ENCODE results near the gene MAX. TPM values are rescaled to one million over a fixed set of nuclear protein-coding genes. Genes with fewer than 3 reads are reported as not detected.
A peak's percentile ranks its signal among the peaks of the same experiment; 100 is the strongest.

Gene MAX
- total and polyA plus RNA-seq, 2 of the 13 experiments (the other 11 are each of a cell fraction or from before 2014, with no cell fraction given) = 28.5 to 29.3 TPM

DNA sequence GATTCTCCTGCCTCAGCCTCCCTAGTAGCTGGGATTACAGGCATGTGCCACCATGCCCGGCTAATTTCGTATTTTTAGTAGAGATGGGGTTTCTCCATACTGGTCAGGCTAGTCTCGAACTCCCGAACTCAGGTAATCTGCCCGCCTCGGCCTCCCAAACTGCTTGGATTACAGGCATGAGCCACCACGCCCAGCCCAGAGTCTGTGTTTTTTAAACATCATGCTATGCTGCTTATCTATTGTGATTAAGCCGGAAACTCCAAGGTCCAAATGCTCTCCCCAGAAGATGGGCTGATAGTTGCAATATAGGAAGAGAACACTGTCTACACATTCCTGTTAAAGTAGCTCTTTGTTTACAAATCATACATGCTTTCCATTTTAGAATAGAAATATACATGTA, 30.5 kb upstream of the MAX start (continued):
- TF ChIP-seq, protein P1, sequence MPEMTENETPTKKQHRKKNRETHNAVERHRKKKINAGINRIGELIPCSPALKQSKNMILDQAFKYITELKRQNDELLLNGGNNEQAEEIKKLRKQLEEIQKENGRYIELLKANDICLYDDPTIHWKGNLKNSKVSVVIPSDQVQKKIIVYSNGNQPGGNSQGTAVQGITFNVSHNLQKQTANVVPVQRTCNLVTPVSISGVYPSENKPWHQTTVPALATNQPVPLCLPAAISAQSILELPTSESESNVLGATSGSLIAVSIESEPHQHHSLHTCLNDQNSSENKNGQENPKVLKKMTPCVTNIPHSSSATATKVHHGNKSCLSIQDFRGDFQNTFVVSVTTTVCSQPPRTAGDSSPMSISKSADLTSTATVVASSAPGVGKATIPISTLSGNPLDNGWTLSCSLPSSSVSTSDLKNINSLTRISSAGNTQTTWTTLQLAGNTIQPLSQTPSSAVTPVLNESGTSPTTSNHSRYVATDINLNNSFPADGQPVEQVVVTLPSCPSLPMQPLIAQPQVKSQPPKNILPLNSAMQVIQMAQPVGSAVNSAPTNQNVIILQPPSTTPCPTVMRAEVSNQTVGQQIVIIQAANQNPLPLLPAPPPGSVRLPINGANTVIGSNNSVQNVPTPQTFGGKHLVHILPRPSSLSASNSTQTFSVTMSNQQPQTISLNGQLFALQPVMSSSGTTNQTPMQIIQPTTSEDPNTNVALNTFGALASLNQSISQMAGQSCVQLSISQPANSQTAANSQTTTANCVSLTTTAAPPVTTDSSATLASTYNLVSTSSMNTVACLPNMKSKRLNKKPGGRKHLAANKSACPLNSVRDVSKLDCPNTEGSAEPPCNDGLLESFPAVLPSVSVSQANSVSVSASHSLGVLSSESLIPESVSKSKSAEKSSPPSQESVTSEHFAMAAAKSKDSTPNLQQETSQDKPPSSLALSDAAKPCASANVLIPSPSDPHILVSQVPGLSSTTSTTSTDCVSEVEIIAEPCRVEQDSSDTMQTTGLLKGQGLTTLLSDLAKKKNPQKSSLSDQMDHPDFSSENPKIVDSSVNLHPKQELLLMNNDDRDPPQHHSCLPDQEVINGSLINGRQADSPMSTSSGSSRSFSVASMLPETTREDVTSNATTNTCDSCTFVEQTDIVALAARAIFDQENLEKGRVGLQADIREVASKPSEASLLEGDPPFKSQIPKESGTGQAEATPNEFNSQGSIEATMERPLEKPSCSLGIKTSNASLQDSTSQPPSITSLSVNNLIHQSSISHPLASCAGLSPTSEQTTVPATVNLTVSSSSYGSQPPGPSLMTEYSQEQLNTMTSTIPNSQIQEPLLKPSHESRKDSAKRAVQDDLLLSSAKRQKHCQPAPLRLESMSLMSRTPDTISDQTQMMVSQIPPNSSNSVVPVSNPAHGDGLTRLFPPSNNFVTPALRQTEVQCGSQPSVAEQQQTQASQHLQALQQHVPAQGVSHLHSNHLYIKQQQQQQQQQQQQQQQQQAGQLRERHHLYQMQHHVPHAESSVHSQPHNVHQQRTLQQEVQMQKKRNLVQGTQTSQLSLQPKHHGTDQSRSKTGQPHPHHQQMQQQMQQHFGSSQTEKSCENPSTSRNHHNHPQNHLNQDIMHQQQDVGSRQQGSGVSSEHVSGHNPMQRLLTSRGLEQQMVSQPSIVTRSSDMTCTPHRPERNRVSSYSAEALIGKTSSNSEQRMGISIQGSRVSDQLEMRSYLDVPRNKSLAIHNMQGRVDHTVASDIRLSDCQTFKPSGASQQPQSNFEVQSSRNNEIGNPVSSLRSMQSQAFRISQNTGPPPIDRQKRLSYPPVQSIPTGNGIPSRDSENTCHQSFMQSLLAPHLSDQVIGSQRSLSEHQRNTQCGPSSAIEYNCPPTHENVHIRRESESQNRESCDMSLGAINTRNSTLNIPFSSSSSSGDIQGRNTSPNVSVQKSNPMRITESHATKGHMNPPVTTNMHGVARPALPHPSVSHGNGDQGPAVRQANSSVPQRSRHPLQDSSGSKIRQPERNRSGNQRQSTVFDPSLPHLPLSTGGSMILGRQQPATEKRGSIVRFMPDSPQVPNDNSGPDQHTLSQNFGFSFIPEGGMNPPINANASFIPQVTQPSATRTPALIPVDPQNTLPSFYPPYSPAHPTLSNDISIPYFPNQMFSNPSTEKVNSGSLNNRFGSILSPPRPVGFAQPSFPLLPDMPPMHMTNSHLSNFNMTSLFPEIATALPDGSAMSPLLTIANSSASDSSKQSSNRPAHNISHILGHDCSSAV (CRISPR knock-in tag; IDR thresholded peaks at IDR 0.05; ENCODE audit: borderline replicate concordance) = no peak
- TF ChIP-seq THYN1 (CRISPR knock-in tag; IDR thresholded peaks at IDR 0.05; ENCODE audit: borderline replicate concordance, low read depth) (no peak), ETV6 (CRISPR knock-in tag; conservative IDR thresholded peaks at IDR 0.05) (no peak), ZMYM2 (CRISPR knock-in tag; IDR thresholded peaks at IDR 0.05) (peak; percentile 92), CHD2 (IDR thresholded peaks at IDR 0.05; ENCODE audit: low read depth, low read length) (no peak), POLR2A (IDR thresholded peaks at IDR 0.05; ENCODE audit: insufficient read depth in 1 of 2, low read depth in 2 of 2, low read length in 2 of 2) (no peak), ZNF33B (CRISPR knock-in tag; IDR thresholded peaks at IDR 0.05) (no peak), TBX3 (IDR thresholded peaks at IDR 0.05; ENCODE audit: borderline replicate concordance) (no peak), HDAC2 (CRISPR knock-in tag; IDR thresholded peaks at IDR 0.05) (peak; percentile 40; the same call in 1 of the 2 replicates), MTF2 (CRISPR knock-in tag; IDR thresholded peaks at IDR 0.05; ENCODE audit: borderline replicate concordance) (no peak), ZNF225 (CRISPR knock-in tag; IDR thresholded peaks at IDR 0.05) (no peak), RBM39 (IDR thresholded peaks at IDR 0.05; ENCODE audit: low read depth, low read length, poor library complexity, severe bottlenecking) (no peak)
- TF ChIP-seq, protein P2, sequence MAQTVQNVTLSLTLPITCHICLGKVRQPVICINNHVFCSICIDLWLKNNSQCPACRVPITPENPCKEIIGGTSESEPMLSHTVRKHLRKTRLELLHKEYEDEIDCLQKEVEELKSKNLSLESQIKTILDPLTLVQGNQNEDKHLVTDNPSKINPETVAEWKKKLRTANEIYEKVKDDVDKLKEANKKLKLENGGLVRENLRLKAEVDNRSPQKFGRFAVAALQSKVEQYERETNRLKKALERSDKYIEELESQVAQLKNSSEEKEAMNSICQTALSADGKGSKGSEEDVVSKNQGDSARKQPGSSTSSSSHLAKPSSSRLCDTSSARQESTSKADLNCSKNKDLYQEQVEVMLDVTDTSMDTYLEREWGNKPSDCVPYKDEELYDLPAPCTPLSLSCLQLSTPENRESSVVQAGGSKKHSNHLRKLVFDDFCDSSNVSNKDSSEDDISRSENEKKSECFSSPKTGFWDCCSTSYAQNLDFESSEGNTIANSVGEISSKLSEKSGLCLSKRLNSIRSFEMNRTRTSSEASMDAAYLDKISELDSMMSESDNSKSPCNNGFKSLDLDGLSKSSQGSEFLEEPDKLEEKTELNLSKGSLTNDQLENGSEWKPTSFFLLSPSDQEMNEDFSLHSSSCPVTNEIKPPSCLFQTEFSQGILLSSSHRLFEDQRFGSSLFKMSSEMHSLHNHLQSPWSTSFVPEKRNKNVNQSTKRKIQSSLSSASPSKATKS (CRISPR knock-in tag; IDR thresholded peaks at IDR 0.05) = no peak
- TF ChIP-seq, protein P3, sequence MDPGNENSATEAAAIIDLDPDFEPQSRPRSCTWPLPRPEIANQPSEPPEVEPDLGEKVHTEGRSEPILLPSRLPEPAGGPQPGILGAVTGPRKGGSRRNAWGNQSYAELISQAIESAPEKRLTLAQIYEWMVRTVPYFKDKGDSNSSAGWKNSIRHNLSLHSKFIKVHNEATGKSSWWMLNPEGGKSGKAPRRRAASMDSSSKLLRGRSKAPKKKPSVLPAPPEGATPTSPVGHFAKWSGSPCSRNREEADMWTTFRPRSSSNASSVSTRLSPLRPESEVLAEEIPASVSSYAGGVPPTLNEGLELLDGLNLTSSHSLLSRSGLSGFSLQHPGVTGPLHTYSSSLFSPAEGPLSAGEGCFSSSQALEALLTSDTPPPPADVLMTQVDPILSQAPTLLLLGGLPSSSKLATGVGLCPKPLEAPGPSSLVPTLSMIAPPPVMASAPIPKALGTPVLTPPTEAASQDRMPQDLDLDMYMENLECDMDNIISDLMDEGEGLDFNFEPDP (CRISPR knock-in tag; conservative IDR thresholded peaks at IDR 0.05) = no peak
- TF ChIP-seq, protein P4, sequence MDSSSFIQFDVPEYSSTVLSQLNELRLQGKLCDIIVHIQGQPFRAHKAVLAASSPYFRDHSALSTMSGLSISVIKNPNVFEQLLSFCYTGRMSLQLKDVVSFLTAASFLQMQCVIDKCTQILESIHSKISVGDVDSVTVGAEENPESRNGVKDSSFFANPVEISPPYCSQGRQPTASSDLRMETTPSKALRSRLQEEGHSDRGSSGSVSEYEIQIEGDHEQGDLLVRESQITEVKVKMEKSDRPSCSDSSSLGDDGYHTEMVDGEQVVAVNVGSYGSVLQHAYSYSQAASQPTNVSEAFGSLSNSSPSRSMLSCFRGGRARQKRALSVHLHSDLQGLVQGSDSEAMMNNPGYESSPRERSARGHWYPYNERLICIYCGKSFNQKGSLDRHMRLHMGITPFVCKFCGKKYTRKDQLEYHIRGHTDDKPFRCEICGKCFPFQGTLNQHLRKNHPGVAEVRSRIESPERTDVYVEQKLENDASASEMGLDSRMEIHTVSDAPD (CRISPR knock-in tag; IDR thresholded peaks at IDR 0.05) = no peak
- TF ChIP-seq, protein P5, sequence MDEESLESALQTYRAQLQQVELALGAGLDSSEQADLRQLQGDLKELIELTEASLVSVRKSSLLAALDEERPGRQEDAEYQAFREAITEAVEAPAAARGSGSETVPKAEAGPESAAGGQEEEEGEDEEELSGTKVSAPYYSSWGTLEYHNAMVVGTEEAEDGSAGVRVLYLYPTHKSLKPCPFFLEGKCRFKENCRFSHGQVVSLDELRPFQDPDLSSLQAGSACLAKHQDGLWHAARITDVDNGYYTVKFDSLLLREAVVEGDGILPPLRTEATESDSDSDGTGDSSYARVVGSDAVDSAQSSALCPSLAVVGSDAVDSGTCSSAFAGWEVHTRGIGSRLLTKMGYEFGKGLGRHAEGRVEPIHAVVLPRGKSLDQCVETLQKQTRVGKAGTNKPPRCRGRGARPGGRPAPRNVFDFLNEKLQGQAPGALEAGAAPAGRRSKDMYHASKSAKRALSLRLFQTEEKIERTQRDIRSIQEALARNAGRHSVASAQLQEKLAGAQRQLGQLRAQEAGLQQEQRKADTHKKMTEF (CRISPR knock-in tag; IDR thresholded peaks at IDR 0.05) = 0 out of 2 replicates have a peak, but pooled peaks have one; percentile 19

Data from HepG2 (cell line).